Stimulated activated CD4-positive, alpha-beta T cell treated with anti-CD3 and anti-CD28 coated beads, Interleukin-1b, Interleukin-23, amount 100 ng/mL, for 48 hours (primary cell): ENCODE measurements around the gene LDLRAP1.
A peak's percentile ranks its signal among the peaks of the same experiment; 100 is the strongest.

Source experiments
- DNase-seq: peaks from one replicate; pipeline ENCODE4 v3.0.0-alpha.2; 2020

The LDLRAP1 gene

GRCh38 chr1:25544243-25544764 is 898 bp downstream of the LDLRAP1 start:
- DNase-seq = no peak

- no peak for DNase-seq
Observed at GRCh38 chr1:25544819-25545218, 1.4 kb downstream of the LDLRAP1 start.

GRCh38 chr1:25545767-25546166 is 2.4 kb downstream of the LDLRAP1 start:
- DNase-seq = no peak

GRCh38 chr1:25546193-25546592 is 2.8 kb downstream of the LDLRAP1 start:
- DNase-seq = no peak

- DNase-seq = no peak
Observed at GRCh38 chr1:25548601-25549000, 5.2 kb downstream of the LDLRAP1 start.

GRCh38 chr1:25549273-25550154 is 6.1 kb downstream of the LDLRAP1 start:
- DNase-seq = peak; percentile 92

GRCh38 chr1:25550155-25550506 is 6.7 kb downstream of the LDLRAP1 start:
- DNase-seq = no peak

- no peak for DNase-seq
Observed at GRCh38 chr1:25550683-25551310, 7.4 kb downstream of the LDLRAP1 start.

GRCh38 chr1:25553749-25554429 is 10.5 kb downstream of the LDLRAP1 start:
- DNase-seq = no peak

GRCh38 chr1:25554430-25554780 is 11.0 kb downstream of the LDLRAP1 start:
- no peak for DNase-seq

GRCh38 chr1:25554886-25555752 is 11.7 kb downstream of the LDLRAP1 start:
- no peak for DNase-seq

- no peak for DNase-seq
Observed at GRCh38 chr1:25555753-25556092, 12.3 kb downstream of the LDLRAP1 start.

- no peak for DNase-seq
Observed at GRCh38 chr1:25556132-25556670, 12.8 kb downstream of the LDLRAP1 start.

- DNase-seq = peak; percentile 37
Observed at GRCh38 chr1:25556791-25557476, 13.5 kb downstream of the LDLRAP1 start.

GRCh38 chr1:25557543-25557942 is 14.1 kb downstream of the LDLRAP1 start:
- DNase-seq = no peak

GRCh38 chr1:25559031-25559430 is 15.6 kb downstream of the LDLRAP1 start:
- DNase-seq = no peak

- no peak for DNase-seq
Observed at GRCh38 chr1:25560001-25560400, 16.6 kb downstream of the LDLRAP1 start.

GRCh38 chr1:25560788-25561187 is 17.4 kb downstream of the LDLRAP1 start:
- DNase-seq = no peak

- DNase-seq = no peak
Observed at GRCh38 chr1:25561421-25562100, 18.2 kb downstream of the LDLRAP1 start.

GRCh38 chr1:25562101-25562927 is 18.9 kb downstream of the LDLRAP1 start:
- DNase-seq = peak; percentile 65
